Measurements from ENCODE around the gene LRRC10B. TPM values are rescaled to one million over a fixed set of nuclear protein-coding genes. Genes with fewer than 3 reads are reported as not detected.
"Not testable (repeated sequence)": the region's sequence is repeated elsewhere in the genome, so short reads cannot be mapped to it uniquely, and the experiment has no call there.

The LRRC10B gene
- total RNA-seq: 1 to 10 TPM in 2 of 3 donors, not detected in 1; 1.5 to 3.3 TPM

DNA sequence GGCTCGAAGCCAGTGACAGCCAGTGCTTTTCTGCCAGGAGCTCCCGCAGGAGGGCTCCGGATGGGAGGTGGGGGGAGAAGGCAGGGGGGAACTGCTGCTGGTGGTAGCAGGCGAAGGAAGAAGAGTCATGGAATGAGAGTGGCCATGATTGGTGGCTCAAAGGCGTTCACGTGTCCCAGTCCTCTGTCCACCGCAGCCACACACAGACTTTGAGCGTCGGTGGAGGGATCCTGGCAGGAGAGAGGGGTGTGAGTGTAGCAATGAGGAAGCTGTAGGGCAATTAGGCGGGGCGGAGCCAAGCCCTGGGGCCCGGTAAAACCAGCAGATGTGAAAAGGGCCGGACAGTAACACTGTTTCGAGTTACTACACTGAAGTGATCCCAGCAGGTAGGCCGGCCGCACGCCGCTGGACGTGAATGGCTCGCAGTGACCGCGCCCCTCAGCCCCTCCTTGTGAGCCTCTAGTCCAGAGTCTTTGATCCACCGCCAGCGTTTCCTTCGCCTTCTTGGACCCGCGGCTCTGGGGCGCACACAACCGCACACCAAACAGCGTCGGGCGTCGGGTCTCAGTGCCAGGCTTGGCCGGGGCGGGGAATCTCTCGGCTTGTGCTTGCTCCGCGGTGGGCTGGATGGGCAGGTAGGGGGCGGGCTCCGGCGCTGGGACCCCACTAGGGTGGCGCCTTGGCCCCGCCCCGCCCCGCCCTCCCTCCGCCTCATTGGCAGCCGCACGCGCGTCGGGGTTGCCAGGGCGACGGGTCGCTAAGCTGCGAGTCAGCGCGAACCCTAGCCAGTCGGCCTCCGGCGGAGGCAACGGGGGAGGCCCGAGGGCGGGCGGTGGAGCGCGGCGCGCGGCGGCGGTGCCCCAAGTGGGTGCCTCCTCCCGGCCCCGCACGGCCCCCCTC is at the start of gene LRRC10B:
LRRC10B (plus strand) TSS at position 788 of the 900 bp plus-strand sequence. CDS start 250 bp downstream, outside the sequence.
- TF ChIP-seq CTCF (IDR thresholded peaks at IDR 0.05): no peak
- TF ChIP-seq POLR2AphosphoS5 (IDR thresholded peaks at IDR 0.05): no peak
- no peak for TF ChIP-seq POLR2A (IDR thresholded peaks at IDR 0.05)
- no peaks in the 10 kb centered on the region for H3K36me3 ChIP-seq
- H3K9me3 ChIP-seq: no peaks in the 10 kb centered on the region
- intact Hi-C loops (cut with DNase I; ENCODE audit: low total_unique reads): no loop called here
- H3K4me3 ChIP-seq: peak within 1 kb of the TSS; percentile 10 to 64 (median 40)
- peak within 1 kb of the TSS in 1 of 2 donors; percentile 61 for H3K27ac ChIP-seq
- DNase-seq (ENCODE audit: low spot score in 2 of 2): no peak
- peaks cover 5 to 9% of the 10 kb centered on the region in 2 donors for H3K27me3 ChIP-seq
- peaks cover 5 to 13% of the 10 kb centered on the region in 2 donors for H3K4me1 ChIP-seq

DNA sequence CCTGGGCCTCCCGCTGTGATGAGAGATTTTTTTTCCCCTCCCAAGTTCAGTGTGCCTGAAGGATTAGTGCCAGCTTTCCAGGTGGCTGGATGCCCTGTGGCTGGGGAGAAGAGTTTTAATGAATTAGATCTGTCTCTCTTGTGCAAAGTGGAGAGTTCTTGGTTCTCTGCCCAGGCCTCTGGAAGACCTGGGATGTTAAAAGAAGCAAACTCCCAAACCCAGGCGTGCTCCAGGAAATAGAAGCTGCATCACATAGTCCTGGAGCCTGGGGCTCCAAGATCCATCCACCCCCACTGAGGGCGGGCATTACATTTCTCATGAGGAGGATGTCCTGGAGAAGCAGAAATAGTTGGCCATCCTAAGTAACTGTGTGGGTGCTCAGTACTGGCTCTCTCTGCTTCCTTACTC is 48.1 kb upstream of the LRRC10B start:
- Histone ChIP-seq H3K27me3 (no peaks in the 10 kb centered on the region), H3K36me3 (no peaks in the 10 kb centered on the region), H3K27ac (peak overlapping the region; percentile 11 to 38), H3K4me3 (no peak overlapping the region), H3K9me3 (no peaks in the 10 kb centered on the region), H3K4me1 (peaks cover 0 to 9% of the 10 kb centered on the region in 2 donors)
- DNase-seq (ENCODE audit: low spot score in 2 of 2): peak in 1 of 2 donors; percentile 37
- no peak for TF ChIP-seq POLR2AphosphoS5 (IDR thresholded peaks at IDR 0.05)
- intact Hi-C loops (cut with DNase I; ENCODE audit: low total_unique reads): no loop called here

DNA sequence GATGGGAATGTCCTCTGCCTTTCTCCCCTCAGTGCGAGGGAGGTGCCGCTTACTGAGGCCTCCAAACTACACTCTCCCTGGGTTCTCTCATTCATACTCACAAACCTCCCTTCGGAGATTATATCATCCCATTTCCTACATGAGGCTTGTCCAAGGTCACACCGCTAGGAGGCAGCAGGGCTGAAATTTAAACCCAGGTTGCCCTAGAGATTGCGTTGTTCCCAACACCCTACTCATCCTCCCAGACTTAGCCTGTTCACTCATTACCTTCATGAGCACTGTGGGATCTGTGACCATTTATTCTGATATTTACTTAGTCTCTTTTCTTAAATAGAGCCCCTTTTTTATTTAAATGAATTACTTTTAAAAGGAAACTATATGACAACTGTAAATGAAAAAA is 47.6 kb upstream of the LRRC10B start:
- DNase-seq (ENCODE audit: low spot score in 2 of 2): no peak
- Histone ChIP-seq H3K36me3 (no peaks in the 10 kb centered on the region), H3K4me3 (no peak overlapping the region), H3K9me3 (no peaks in the 10 kb centered on the region), H3K4me1 (peaks cover 0 to 9% of the 10 kb centered on the region in 2 donors), H3K27ac (peak overlapping the region; percentile 11 to 38), H3K27me3 (no peaks in the 10 kb centered on the region)
- TF ChIP-seq POLR2A (IDR thresholded peaks at IDR 0.05) (no peak), CTCF (IDR thresholded peaks at IDR 0.05) (no peak), POLR2AphosphoS5 (IDR thresholded peaks at IDR 0.05) (no peak)
- intact Hi-C loops (cut with DNase I; ENCODE audit: low total_unique reads): no loop called here

GRCh38 chr11:61467602-61468001 is 40.9 kb upstream of the LRRC10B start:
- H3K4me1 ChIP-seq; intact Hi-C loops (cut with DNase I; ENCODE audit: low total_unique reads); H3K27me3 ChIP-seq; DNase-seq (ENCODE audit: low spot score in 2 of 2); H3K9me3 ChIP-seq; H3K4me3 ChIP-seq; H3K36me3 ChIP-seq: not testable (repeated sequence)
- H3K27ac ChIP-seq: peak overlapping the region in 1 of 2 donors; percentile 43

DNA sequence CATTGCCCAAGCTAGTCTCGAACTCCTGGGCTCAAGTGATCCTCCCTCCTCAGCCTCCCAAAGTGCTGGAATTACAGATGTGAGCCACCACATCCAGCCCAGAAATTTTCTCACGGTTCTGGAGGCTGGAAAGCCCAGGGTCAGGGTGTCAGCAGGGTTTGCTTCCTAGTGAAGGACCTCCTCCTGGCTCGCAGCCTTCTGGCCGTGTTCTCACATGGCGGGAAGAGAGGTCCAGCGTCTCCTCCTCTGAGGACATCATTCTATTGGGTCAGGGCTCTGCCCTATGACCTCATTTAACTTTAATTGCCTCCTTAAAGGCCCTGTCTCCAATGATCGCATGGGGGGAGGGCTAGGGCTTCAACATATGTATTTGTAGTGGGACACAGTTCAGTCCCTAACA is 40.5 kb upstream of the LRRC10B start:
- Histone ChIP-seq H3K27me3 (no peaks in the 10 kb centered on the region), H3K27ac (peak overlapping the region in 1 of 2 donors; percentile 43), H3K36me3 (no peaks in the 10 kb centered on the region), H3K9me3 (no peaks in the 10 kb centered on the region), H3K4me1 (no peaks in the 10 kb centered on the region), H3K4me3 (no peak overlapping the region)
- TF ChIP-seq POLR2A (IDR thresholded peaks at IDR 0.05) (no peak), CTCF (IDR thresholded peaks at IDR 0.05) (no peak), POLR2AphosphoS5 (IDR thresholded peaks at IDR 0.05) (no peak)
- DNase-seq (ENCODE audit: low spot score in 2 of 2): no peak
- intact Hi-C loops (cut with DNase I; ENCODE audit: low total_unique reads): no loop called here

GRCh38 chr11:61472282-61472681 is 36.3 kb upstream of the LRRC10B start:
- Histone ChIP-seq H3K9me3 (no peaks in the 10 kb centered on the region), H3K27me3 (no peaks in the 10 kb centered on the region), H3K27ac (peak overlapping the region in 1 of 2 donors; percentile 48), H3K36me3 (no peaks in the 10 kb centered on the region), H3K4me3 (no peak overlapping the region), H3K4me1 (peaks cover 0 to under 1% of the 10 kb centered on the region in 2 donors)
- intact Hi-C loops (cut with DNase I; ENCODE audit: low total_unique reads): no loop called here
- no peak for TF ChIP-seq POLR2A (IDR thresholded peaks at IDR 0.05)
- TF ChIP-seq POLR2AphosphoS5 (IDR thresholded peaks at IDR 0.05): peak in 1 of 3 donors; percentile 33
- no peak for TF ChIP-seq CTCF (IDR thresholded peaks at IDR 0.05)
- DNase-seq (ENCODE audit: low spot score in 2 of 2): no peak

Data from breast epithelium (tissue), 4 donors.